NK-92 treated with Interleukin-12 subunit alpha and Interleukin-12 subunit beta, amount 100 ng/mL, for 24 hours (cell line): ENCODE results near the gene ZNF579.

Experiments used
- DNase-seq: peaks from one replicate; lab custom pipeline; 2025; lab: John Stamatoyannopoulos, UW

Gene ZNF579

GRCh38 chr19:55567708-55568328 is 12.8 kb downstream of the ZNF579 start:
- DNase-seq, result no peak

DNA sequence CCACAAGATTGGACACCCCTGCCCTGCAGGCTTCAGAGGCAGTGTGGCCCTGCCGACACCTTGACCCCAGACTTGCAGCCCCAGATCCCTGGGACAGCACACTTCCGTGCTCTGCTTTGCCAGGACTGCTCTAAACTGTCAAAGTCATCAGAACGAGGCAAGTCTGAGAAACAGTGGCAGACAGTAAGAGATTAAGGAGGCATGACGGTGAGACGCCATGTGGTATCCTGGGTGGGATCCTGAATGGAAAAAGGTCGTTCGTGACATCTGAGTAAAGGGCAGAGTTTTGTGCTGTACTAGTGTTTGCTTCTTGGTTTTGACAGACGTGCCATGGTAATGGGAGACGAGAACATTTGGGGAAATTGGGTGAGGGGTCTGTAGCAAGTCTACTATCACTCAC is 13.8 kb downstream of the ZNF579 start:
- DNase-seq, result no peak

DNA sequence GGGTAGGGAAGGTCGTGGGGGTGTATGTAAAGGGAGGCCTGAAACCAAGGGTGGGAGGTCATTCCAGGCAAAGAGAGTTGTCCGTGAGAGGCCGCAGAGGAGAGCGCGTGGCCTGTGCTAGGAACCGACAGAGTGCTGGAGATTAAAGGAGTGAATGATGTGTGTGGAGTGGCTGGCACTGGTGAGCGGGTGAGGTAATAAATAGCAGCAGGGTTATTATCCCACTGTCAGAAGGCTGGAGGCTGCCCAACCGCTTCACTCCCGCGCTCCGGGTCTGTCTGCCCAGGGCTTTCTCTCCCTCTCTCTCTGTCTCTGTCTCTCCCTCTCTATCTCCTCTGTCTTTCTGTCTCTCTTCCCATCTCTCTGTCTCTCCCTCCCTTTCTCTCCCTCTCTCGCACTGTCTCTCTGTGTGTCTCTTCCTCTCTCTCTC is 17.4 kb downstream of the ZNF579 start:
- DNase-seq, result no peak

GRCh38 chr19:55559684-55560083 is 21.0 kb downstream of the ZNF579 start:
- DNase-seq, result no peak

- no peak for DNase-seq
Observed at GRCh38 chr19:55554741-55555152, 25.9 kb downstream of the ZNF579 start.

- no peak for DNase-seq
Observed at GRCh38 chr19:55554302-55554701, 26.3 kb downstream of the ZNF579 start.

- DNase-seq, result no peak
Observed at GRCh38 chr19:55553217-55554182, 27.1 kb downstream of the ZNF579 start.

DNA sequence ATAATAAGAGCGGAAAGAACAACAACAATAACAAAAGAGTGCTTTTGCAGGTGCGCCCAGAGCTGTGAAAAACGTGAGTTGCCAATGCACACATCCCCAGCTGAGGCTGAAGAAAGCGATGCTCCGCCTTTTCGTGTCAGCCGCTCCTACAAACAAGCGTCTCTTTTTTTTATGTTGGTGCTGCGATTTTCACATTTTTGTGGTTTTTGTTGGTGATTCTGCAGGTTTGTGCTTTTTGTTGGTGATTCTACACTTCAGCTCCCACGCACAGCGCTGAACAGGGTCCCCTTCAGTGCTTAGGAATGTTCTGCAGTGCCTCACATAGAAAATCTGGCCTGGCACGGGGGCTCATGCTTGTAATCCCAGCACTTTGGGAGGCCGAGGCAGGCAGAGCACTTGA is 28.0 kb downstream of the ZNF579 start:
- DNase-seq, result no peak

- no peak for DNase-seq
Observed at GRCh38 chr19:55552206-55552605, 28.4 kb downstream of the ZNF579 start.

DNA sequence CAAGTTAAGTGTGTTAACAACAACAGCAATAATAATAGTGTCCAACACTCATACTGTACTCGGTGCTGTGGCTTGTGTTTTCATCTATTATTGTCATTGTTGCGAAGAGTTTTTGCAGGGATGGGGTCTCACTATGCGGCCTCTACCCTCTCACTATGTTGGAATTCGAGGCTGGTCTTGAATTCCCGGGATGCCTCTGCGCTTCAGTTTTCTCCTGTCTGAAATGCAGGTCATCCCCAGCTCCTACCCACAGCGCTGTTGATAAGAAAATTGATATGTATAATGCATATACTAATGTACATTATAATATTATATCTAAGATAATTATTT is 30.4 kb downstream of the ZNF579 start:
- DNase-seq, result no peak

GRCh38 chr19:55549500-55550320 is 30.9 kb downstream of the ZNF579 start:
- DNase-seq, result no peak

DNA sequence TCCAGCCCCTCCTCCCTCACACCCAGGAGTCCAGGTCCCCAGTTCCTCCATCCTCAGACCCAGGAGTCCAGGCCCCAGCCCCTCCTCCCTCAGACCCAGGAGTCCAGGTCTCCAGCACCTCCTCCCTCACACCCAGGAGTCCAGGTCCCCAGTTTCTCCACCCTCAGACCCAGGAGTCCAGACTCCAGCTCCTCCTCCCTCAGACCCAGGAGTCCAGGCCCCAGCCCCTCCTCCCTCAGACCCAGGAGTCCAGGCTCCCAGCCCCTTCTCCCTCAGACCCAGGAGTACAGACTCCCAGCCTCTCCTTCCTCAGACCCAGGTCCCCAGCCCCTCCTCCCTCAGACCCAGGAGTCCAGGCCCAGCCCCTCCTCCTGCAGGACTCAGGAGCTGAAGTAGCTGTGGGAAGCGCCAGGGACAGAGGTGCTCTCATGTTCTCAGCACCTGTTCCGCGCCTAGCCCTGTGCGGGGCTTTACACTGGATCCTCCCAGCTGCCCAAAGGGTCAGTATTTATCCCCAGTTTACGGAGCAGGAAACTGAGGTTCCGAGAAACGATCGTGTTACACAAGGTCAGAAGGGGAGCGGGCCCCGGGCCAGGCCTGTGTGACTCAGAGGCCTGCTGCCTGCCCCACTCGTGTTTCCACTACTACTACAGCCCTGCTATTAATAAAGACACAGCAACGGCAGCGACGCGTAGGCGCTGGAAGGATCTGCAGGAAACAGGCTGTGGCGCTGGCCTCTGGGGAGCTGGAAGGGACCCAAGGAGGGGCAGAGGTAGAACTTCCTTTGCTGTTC is 33.6 kb downstream of the ZNF579 start:
- no peak for DNase-seq

DNA sequence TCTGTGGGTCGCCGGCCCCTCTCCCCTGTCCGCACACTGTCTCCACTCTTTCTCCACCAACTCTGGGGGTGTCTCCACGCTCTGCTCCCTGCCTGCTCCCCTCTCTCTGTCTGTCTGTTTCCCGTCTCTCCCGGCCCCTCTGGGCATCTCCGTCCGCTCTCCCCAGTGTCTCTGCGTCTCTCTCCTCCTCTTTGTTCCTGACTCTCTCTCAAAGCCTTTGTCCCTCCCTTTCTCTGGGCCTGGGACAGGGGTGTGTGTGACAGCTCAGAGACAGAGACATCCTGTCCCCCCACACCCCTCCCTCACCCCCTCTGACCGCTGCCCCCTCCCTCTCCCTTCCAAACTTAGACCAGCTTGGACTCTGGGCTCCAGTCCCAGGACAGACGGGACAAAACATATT is 34.6 kb downstream of the ZNF579 start:
- DNase-seq, result no peak

DNA sequence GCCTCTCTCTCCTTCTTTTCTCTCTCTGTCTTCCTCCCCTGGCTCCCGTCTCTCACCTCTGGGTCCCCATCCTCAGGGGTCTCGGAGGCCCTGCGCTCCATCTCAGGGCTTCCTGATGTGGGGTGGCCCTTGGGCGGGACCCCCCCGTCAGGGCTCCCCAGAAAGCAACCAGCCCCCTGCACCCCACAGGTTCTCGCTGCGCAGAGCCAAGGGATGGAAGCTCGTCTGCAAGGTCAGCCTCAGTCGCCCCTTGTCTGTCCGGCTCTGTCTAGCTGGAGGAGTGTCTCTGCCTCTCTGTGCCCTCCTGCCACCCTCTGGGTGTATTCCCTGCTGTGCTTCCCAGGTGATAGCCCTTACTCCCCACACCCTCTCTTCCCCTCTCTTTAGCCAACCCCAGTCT is 35.2 kb downstream of the ZNF579 start, which contains the start of gene SBK3:
TSS of gene SBK3 (minus strand) at position 101 of the 400 bp plus-strand sequence. CDS start at position 101, 0 bp downstream.
- DNase-seq, result no peak

DNA sequence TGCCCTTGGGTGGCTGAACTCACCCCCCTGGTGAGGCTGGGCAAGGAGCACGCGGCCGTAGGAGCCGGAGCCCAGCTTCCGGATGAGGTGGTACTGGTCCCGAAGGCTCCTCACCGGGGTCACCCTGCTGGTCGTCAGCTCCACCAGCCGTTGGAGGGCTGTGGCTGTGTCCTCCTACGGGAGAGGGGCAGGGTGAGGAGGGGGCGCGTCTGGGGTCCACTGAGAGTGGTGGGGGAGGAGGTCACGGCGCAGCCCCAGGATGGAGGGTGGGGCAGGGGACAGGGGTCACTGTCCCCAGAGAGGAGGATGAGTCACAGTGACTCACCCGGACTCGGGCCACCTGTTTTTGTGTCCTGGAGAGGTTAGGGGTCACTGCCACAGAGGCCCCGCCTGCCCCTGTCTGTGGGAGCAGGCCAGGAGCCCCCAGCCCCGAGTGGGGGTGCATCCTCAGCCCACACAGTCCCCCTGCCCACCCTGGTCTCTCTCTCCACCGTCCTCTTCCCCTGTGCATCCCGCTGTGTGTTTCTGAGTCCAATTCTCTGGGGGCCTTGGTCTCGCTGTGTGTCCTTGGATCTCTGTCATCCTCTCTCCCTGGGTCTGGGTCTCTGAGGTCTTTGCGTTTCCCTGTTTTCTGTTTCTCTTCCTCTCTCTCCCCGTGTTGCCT is 35.7 kb downstream of the ZNF579 start:
- no peak for DNase-seq

- DNase-seq, result no peak
Observed at GRCh38 chr19:55544014-55544413, 36.6 kb downstream of the ZNF579 start.

DNA sequence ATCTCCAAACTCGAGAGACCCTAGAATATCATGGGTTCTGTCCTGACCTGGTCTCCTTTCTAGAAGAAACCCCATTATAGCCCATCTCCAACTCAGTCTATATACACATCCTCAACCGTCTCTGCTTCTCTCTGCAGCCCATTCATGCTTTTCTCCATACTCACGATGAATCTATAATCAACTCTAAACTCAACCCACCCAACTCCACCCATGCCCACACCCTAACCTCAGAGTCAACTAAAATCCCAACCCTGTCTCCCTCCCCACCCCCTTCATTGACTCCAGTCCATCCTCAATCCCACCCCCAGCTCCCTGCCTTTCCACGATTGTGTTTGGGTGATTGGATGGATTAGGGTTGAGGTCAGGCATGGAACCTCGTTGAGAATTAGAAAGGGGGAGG is 37.1 kb downstream of the ZNF579 start:
- DNase-seq, result no peak

DNA sequence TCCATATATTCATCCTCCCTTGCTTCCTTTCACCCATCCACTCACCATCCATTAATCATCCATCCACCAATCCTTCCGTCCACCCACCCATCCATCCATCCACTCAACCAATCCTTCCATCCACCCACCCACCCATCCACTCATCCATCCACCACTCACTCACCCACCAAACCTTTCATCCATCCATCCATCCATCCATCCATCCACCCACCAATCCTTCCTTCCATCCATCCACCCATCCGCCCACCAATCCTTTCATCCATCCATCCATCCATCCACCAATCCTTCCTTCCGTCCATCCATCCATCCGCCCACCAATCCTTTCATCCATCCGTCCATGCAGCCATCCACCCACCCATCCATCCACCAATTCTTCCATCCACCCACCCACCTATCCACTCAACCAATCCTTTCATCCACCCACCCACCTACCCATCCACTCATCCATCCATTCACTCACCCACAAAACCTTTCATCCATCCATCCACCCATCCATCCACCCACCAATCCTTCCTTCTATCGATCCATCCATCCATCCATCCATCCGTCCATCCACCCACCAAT is 38.3 kb downstream of the ZNF579 start:
- no peak for DNase-seq

DNA sequence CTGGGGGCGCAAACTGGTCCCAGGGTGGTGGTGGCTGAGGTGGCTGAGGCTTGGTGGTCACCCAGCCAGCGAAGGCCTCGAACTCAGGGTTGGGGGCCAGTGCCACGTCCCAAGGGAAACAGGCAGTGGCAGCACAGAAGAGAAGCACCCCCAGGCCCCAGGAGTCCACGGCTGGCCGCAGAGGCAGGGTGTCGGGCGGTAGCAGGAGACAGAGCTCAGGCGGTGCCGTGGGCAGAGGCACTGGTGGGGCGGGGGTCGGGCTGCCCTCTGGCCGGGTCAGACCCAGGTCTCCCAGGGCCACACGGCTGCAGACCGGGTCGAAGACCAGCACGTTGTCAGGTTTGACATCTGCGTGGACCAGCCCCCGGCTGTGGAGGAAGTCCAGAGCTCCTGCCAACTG is 39.6 kb downstream of the ZNF579 start:
- no peak for DNase-seq

DNA sequence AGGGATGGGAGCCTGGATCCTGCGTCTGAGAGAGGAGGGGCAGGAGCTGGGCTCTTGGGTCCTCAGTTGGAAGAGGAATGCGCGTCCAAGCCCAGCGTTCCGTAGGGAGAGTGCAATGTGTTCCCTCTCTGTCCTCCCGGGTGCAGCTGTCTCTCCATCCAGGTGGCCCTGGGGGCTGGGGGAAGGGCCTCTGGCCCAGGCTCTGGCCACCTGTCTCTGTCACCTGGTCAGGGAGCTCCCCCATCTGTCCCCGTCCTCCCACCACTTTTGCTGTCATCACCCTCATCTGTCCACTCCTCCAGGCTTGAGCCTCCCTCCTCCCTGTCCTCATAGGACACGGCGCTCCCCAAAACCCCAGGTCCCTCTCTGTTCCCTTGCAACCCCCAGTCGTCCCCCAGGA is 40.0 kb downstream of the ZNF579 start:
- DNase-seq, result no peak
